Measurements from ENCODE around the gene AGT. TPM values are rescaled to one million over a fixed set of nuclear protein-coding genes. Genes with fewer than 3 reads are reported as not detected.

Gene AGT
- 0.45 and 6.8 TPM in 2 replicates for total RNA-seq (ENCODE audit: low replicate concordance)

DNA sequence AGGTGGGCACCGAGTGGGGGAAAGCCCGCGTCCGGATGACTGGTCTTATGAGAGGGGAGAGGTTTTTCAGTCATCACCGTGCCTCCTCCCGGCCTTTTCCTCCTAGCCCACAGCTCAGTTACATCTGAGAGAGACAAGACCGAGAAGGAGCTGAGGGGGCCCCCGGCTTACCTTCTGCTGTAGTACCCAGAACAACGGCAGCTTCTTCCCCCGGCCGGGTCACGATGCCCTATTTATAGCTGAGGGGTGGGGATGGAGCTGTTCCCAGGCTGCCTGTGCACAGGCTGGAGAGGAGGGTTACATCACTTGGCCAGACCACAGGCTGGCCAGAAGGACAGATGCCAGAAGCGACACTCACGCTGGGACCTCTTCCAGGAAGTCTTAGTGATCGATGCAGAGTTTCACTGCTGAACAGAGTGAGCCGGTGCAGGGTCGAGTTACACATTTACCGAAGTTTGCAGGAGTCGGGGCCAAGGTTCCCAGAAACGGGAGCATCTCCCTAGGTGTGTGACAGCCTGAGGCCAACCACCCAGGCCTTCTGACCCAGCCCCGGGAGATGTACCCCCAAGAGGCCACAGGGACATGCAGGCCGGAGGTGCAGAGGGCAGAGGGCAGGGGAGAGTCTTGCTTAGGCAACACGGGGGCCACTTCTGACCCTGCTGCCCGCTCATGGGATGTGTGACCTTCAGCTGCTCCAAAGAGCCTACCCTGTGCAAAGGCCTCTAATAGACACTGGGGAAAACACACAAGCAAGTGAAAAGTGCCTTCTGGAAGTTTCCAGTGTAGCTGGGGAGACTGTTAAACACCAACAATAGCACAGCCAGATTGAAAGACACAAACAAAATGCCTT is at the start of gene AGT:
AGT (minus strand) TSS at position 208 of the 850 bp plus-strand sequence. CDS start 3,299 bp downstream, outside the sequence.

DNA sequence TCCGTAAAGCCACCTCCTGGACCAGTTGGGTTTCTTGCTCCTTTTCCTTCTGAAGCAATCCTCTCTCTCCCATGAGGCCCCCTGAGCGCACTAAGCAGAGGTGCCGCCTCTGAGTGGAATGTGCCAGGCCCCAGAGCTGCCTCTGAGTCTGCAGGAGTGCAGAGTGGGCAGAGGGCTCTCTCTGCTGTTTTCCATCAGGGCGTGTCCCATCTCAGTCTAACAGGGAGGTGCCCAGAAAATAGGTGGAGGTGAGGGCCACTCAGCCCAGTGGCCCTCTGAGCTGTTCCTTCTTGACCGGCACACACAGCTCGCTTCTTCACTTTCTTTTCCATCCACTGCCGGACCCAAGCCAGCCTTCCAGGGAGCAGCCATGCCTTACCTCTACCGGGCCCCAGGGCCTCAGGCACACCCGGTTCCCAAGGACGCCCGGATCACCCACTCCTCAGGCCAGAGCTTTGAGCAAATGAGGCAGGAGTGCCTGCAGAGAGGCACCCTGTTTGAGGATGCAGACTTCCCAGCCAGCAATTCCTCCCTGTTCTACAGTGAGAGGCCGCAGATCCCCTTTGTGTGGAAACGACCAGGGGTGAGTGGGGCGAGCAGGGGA is 33.3 kb upstream of the AGT start, which contains the start of gene CAPN9:
CAPN9 (plus strand) TSS at position 262 of the 604 bp plus-strand sequence; CDS start at position 371, 109 bp downstream.

Other genes starting within 250 kb of the AGT start
- 12.4 and 15.5 TPM in 2 replicates for gene COG2, start 71.6 kb downstream of the AGT start, total RNA-seq (ENCODE audit: low replicate concordance)
- gene CAPN9, start 33.3 kb upstream of the AGT start, total RNA-seq (ENCODE audit: low replicate concordance), result under 0.01 TPM in 1 of 2 replicates, not detected in the other
- gene C1orf198, start 154.4 kb upstream of the AGT start, total RNA-seq (ENCODE audit: low replicate concordance), result 71.8 and 92.8 TPM in 2 replicates